ENCODE data around the gene NMUR2. TPM values are rescaled to one million over a fixed set of nuclear protein-coding genes. Genes with fewer than 3 reads are reported as not detected.

The NMUR2 gene
- total RNA-seq, 1 experiment from 2014 or later = not detected

GRCh38 chr5:152379331-152379730 is 25.7 kb downstream of the NMUR2 start:
- no TSS peak for BruUV-seq (replicated peaks)
- Histone ChIP-seq H3K9me3 (ENCODE audit: low read depth, low read length, poor library complexity, severe bottlenecking) (no peaks in the 10 kb centered on the region), H3K27me3 (replicated peaks; ENCODE audit: insufficient read depth, low read depth, low read length, poor library complexity) (peaks cover 4% of the 10 kb centered on the region), H3K27ac (ENCODE audit: low read depth, low read length, poor library complexity, severe bottlenecking) (no peak overlapping the region), H3K36me3 (ENCODE audit: insufficient read depth, low read length, poor library complexity, severe bottlenecking) (no peaks in the 10 kb centered on the region), H3K4me3 (ENCODE audit: low read depth, low read length, poor library complexity, severe bottlenecking) (no peak overlapping the region), H3K4me1 (ENCODE audit: insufficient read depth, low read length, poor library complexity, severe bottlenecking) (no peaks in the 10 kb centered on the region)
- TF ChIP-seq CTCF (conservative IDR thresholded peaks at IDR 0.05; ENCODE audit: low read depth, low read length) (no peak), EZH2 (IDR thresholded peaks at IDR 0.05; ENCODE audit: borderline replicate concordance, low read depth, low read length, poor library complexity, severe bottlenecking) (no peak)
- ChIA-PET CTCF (no interaction called here), POLR2A (ENCODE audit: low non-redundant PET) (no interaction called here)
- no peak for DNase-seq (ENCODE audit: low spot score)
- intact Hi-C loops (cut with micrococcal nuclease; ENCODE audit: unreplicated experiment) = loop anchor here (5.0 kb wide), 1 partner anchor 128 kb away; no protein-coding TSS in a partner anchor

GRCh38 chr5:152378730-152379129 is 26.3 kb downstream of the NMUR2 start:
- intact Hi-C loops (cut with micrococcal nuclease; ENCODE audit: unreplicated experiment) = loop anchor here (5.0 kb wide), 1 partner anchor 129 kb away; no protein-coding TSS in a partner anchor
- Histone ChIP-seq H3K27me3 (replicated peaks; ENCODE audit: insufficient read depth, low read depth, low read length, poor library complexity) (peaks cover 4% of the 10 kb centered on the region), H3K4me1 (ENCODE audit: insufficient read depth, low read length, poor library complexity, severe bottlenecking) (no peaks in the 10 kb centered on the region), H3K4me3 (ENCODE audit: low read depth, low read length, poor library complexity, severe bottlenecking) (no peak overlapping the region), H3K36me3 (ENCODE audit: insufficient read depth, low read length, poor library complexity, severe bottlenecking) (no peaks in the 10 kb centered on the region), H3K27ac (ENCODE audit: low read depth, low read length, poor library complexity, severe bottlenecking) (no peak overlapping the region), H3K9me3 (ENCODE audit: low read depth, low read length, poor library complexity, severe bottlenecking) (no peaks in the 10 kb centered on the region)
- POLR2A ChIA-PET (ENCODE audit: low non-redundant PET) = no interaction called here
- TF ChIP-seq CTCF (conservative IDR thresholded peaks at IDR 0.05; ENCODE audit: low read depth, low read length) = no peak
- TF ChIP-seq EZH2 (IDR thresholded peaks at IDR 0.05; ENCODE audit: borderline replicate concordance, low read depth, low read length, poor library complexity, severe bottlenecking) = no peak
- CTCF ChIA-PET = no interaction called here
- BruUV-seq (replicated peaks) = no TSS peak
- DNase-seq (ENCODE audit: low spot score) = no peak

GRCh38 chr5:152376886-152377285 is 28.2 kb downstream of the NMUR2 start:
- TF ChIP-seq EZH2 (IDR thresholded peaks at IDR 0.05; ENCODE audit: borderline replicate concordance, low read depth, low read length, poor library complexity, severe bottlenecking) = no peak
- TF ChIP-seq CTCF (conservative IDR thresholded peaks at IDR 0.05; ENCODE audit: low read depth, low read length) = no peak
- Histone ChIP-seq H3K9me3 (ENCODE audit: low read depth, low read length, poor library complexity, severe bottlenecking) (no peaks in the 10 kb centered on the region), H3K27me3 (replicated peaks; ENCODE audit: insufficient read depth, low read depth, low read length, poor library complexity) (peaks cover 4% of the 10 kb centered on the region), H3K4me1 (ENCODE audit: insufficient read depth, low read length, poor library complexity, severe bottlenecking) (no peaks in the 10 kb centered on the region), H3K27ac (ENCODE audit: low read depth, low read length, poor library complexity, severe bottlenecking) (no peak overlapping the region), H3K4me3 (ENCODE audit: low read depth, low read length, poor library complexity, severe bottlenecking) (no peak overlapping the region), H3K36me3 (ENCODE audit: insufficient read depth, low read length, poor library complexity, severe bottlenecking) (no peaks in the 10 kb centered on the region)
- no TSS peak for BruUV-seq (replicated peaks)
- intact Hi-C loops (cut with micrococcal nuclease; ENCODE audit: unreplicated experiment) = loop anchor here (5.0 kb wide), 1 partner anchor 130 kb away; no protein-coding TSS in a partner anchor
- DNase-seq (ENCODE audit: low spot score) = no peak
- ChIA-PET POLR2A (ENCODE audit: low non-redundant PET) (no interaction called here), CTCF (no interaction called here)
